Mesothelial cell of epicardium (in vitro differentiated cells): Measurements from ENCODE around the gene GRHL1. TPM values are rescaled to one million over a fixed set of nuclear protein-coding genes. Genes with fewer than 3 reads are reported as not detected.
"Not testable (repeated sequence)": the region's sequence is repeated elsewhere in the genome, so short reads cannot be mapped to it uniquely, and the experiment has no call there.

ENCODE experiments used
- DNase-seq, 2 experiments: peaks; one replicate each; pipeline ENCODE4 v3.0.0; 2021; ENCODE audit warnings: low spot score in 2 of 2; ENCODE audit not compliant: unreplicated experiment in 2 of 2
- H3K27ac Mint-ChIP-seq: 2 replicates; pipeline ENCODE4 v1.8.0; 2021; ENCODE audit warnings: mixed read lengths
- H3K27me3 Mint-ChIP-seq: 2 replicates; pipeline ENCODE4 v1.8.0; 2021; ENCODE audit warnings: low read depth, mixed read lengths
- H3K36me3 Mint-ChIP-seq: 2 replicates; pipeline ENCODE4 v1.8.0; 2021; ENCODE audit warnings: mixed read lengths
- H3K4me1 Mint-ChIP-seq: 2 replicates; pipeline ENCODE4 v1.8.0; 2021; ENCODE audit warnings: mixed read lengths
- H3K4me3 Mint-ChIP-seq: 2 replicates; pipeline ENCODE4 v1.8.0; 2021; ENCODE audit warnings: mild to moderate bottlenecking, moderate library complexity, mixed read lengths
- H3K9me3 Mint-ChIP-seq: 2 replicates; pipeline ENCODE4 v1.8.0; 2021; ENCODE audit warnings: mixed read lengths
- total RNA-seq: library from RNA; stranded (reverse); gene quantifications from 3 replicates; pipeline ENCODE4 v1.2.1, GENCODE V29; 2021
- TF ChIP-seq, protein P1 (sequence below): fragments of 200-600 bp; sonication (generic); IDR thresholded peaks from one replicate; pipeline ENCODE4 v1.5.0; 2021; ENCODE audit warnings: antibody characterized with exemption; ENCODE audit not compliant: unreplicated experiment

GRHL1 gene
- total RNA-seq, 1 donor from 2014 or later, result 8.2 TPM

DNA sequence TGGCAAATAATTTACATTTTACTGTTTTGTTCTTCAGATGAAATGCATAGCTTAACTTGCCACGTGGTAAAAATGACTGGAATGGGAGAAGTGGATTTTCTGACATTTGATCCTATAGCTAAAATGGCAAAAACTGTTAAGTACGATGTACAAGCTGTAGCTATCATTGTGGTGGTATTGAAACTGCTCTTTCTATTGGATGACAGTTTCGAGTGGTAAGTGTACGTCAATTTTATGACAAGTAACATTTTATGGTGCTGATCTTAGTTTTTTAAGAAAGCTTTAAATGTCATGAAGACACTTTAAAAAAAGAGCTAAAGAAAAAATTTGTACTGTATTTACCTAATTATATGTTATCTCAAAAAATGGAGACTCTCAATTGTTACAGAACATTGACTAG lies 40.8 kb upstream of the GRHL1 start:
- TF ChIP-seq, protein P1, sequence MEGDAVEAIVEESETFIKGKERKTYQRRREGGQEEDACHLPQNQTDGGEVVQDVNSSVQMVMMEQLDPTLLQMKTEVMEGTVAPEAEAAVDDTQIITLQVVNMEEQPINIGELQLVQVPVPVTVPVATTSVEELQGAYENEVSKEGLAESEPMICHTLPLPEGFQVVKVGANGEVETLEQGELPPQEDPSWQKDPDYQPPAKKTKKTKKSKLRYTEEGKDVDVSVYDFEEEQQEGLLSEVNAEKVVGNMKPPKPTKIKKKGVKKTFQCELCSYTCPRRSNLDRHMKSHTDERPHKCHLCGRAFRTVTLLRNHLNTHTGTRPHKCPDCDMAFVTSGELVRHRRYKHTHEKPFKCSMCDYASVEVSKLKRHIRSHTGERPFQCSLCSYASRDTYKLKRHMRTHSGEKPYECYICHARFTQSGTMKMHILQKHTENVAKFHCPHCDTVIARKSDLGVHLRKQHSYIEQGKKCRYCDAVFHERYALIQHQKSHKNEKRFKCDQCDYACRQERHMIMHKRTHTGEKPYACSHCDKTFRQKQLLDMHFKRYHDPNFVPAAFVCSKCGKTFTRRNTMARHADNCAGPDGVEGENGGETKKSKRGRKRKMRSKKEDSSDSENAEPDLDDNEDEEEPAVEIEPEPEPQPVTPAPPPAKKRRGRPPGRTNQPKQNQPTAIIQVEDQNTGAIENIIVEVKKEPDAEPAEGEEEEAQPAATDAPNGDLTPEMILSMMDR, result no peak
- no peak overlapping the region for H3K4me3 Mint-ChIP-seq
- peaks cover 4% of the 10 kb centered on the region for H3K4me1 Mint-ChIP-seq
- no peaks in the 10 kb centered on the region for H3K27me3 Mint-ChIP-seq
- H3K36me3 Mint-ChIP-seq, result peaks cover 23% of the 10 kb centered on the region
- H3K9me3 Mint-ChIP-seq, result no peaks in the 10 kb centered on the region
- H3K27ac Mint-ChIP-seq, result no peak overlapping the region
- no peak for DNase-seq

DNA sequence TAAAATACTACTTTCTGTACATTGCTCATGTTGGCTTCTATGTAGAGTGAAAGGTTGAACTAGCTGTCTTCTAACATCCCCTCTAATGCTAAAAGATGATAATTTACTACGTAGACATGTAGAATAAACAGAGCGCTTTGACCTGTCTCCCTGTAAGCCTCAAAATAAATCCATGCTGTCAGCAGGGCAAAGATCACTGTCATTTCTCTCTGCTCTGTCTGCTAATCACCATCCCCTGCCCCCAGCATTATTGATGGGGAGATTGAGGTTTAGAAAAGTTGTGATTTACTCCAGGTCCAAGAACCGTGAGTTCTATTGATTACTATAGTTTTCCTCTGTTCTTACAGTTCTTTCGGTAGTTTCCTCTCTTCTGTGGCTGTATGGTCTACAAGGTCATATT lies 39.0 kb upstream of the GRHL1 start:
- H3K4me3 Mint-ChIP-seq, result no peak overlapping the region
- H3K27me3 Mint-ChIP-seq, result no peaks in the 10 kb centered on the region
- TF ChIP-seq, protein P1, result no peak
- no peaks in the 10 kb centered on the region for H3K9me3 Mint-ChIP-seq
- H3K36me3 Mint-ChIP-seq, result peaks cover 21% of the 10 kb centered on the region
- DNase-seq, result no peak
- H3K27ac Mint-ChIP-seq, result no peak overlapping the region
- no peaks in the 10 kb centered on the region for H3K4me1 Mint-ChIP-seq

DNA sequence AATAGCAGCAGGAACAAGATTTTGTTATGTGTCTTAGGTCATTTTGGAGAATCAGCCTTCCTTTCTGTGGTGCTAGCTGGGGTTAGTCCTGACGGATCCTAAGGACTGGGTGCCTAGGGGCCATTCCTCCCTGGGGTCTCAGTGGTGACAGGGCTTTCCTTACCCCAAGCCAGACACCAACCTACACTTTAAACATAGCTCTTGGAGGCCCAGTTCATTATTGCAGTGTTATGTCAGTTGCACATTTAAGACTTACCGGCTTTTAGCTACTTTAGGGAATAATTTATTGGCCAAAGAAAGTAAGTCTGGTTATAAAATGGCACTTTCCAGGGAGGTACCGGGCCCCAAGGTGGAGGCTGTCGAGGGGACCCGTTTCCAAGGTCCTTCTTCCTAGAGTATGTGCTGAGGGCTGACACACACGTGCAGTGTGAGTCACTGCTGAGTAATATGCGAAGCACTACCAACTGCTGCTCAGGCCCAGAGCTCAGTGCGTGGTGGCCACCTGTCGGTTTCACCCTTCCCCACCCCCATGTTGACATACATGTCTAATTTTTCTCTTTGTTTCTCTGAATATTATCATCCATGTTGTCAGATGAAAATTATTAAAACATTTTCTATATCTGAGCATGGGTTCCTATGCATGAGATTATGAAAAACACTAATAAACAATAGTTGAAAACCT lies 37.0 kb upstream of the GRHL1 start:
- DNase-seq, result no peak
- no peaks in the 10 kb centered on the region for H3K9me3 Mint-ChIP-seq
- H3K27ac Mint-ChIP-seq, result no peak overlapping the region
- no peaks in the 10 kb centered on the region for H3K4me1 Mint-ChIP-seq
- H3K4me3 Mint-ChIP-seq, result no peak overlapping the region
- TF ChIP-seq, protein P1, result no peak
- H3K36me3 Mint-ChIP-seq, result peaks cover 17% of the 10 kb centered on the region
- H3K27me3 Mint-ChIP-seq, result no peaks in the 10 kb centered on the region

DNA sequence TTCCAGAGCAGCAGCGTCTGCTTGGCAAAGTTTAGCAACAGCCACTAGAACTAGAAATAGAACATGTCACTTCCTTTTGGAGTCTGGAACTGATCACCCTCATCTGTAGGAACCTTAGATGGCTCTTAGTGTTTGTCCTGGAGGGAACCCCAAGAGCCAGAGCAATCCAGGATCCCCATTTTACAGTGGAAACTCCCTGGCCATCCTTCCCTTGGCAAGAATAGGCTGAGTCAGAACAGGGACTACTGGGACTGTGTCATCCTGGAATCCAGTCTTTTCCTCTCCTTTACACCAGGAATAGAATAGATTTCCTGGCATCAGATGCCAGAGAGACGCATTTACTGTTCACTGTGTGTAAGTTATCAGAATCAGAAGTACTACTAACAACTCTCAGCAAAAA lies 33.2 kb upstream of the GRHL1 start:
- Mint-ChIP-seq H3K4me3 (no peak overlapping the region), H3K27ac (no peak overlapping the region), H3K9me3 (no peaks in the 10 kb centered on the region), H3K27me3 (no peaks in the 10 kb centered on the region), H3K4me1 (no peaks in the 10 kb centered on the region), H3K36me3 (peaks cover 32% of the 10 kb centered on the region)
- no peak for DNase-seq
- TF ChIP-seq, protein P1, result no peak

DNA sequence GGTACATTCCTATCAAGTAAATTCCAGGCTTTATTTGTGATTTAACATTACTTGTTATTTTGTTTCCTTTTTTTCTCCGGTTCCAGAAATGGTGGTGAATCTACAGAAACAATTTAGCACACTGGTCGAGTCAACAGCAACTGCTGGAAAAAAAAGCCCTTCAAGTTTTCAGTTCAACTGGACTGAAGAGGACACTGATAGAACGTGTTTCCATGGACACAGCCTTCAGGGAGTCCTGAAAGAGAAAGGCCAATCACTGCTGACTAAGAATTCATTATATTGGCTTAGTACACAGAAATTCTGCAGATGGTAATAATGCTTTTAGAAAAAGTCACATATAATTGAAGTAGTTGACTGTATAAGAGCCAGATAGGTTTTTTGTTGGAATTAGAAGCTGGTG lies 32.0 kb upstream of the GRHL1 start:
- H3K27ac Mint-ChIP-seq, result no peak overlapping the region
- H3K27me3 Mint-ChIP-seq, result no peaks in the 10 kb centered on the region
- no peaks in the 10 kb centered on the region for H3K9me3 Mint-ChIP-seq
- TF ChIP-seq, protein P1, result no peak
- H3K4me1 Mint-ChIP-seq, result no peaks in the 10 kb centered on the region
- H3K4me3 Mint-ChIP-seq, result no peak overlapping the region
- H3K36me3 Mint-ChIP-seq, result peaks cover 30% of the 10 kb centered on the region
- no peak for DNase-seq

DNA sequence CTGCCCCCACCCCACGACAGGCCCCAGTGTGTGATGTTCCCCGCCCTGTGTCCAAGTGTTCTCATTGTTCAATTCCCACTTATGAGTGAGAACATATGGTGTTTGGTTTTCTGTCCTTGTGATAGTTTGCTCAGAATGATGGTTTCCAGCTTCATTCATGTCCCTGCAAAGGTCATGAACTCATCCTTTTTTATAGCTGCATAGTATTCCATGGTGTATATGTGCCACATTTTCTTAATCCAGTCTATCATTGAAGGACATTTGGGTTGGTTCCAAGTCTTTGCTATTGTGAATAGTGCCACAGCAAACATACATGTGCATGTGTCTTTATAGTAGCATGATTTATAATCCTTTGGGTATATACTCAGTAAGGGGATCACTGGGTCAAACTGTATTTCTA lies 24.5 kb upstream of the GRHL1 start:
- Mint-ChIP-seq H3K9me3 (peaks cover 15% of the 10 kb centered on the region), H3K36me3 (peaks cover 63% of the 10 kb centered on the region)
- not testable (repeated sequence) for H3K4me3 Mint-ChIP-seq, H3K27ac Mint-ChIP-seq, DNase-seq, H3K27me3 Mint-ChIP-seq, H3K4me1 Mint-ChIP-seq
